HepG2 (cell line): Measurements from ENCODE around the gene MARF1. TPM values are rescaled to one million over a fixed set of nuclear protein-coding genes. Genes with fewer than 3 reads are reported as not detected.

ENCODE experiments used
- BHLHE40 ChIP-seq: IDR thresholded peaks from 2 replicates; pipeline ENCODE4 v1.6.1; 2011; ENCODE audit warnings: low read length, improper control_type of control experiment
- GTF2F1 ChIP-seq: fragments of 150-350 bp; IDR thresholded peaks from 2 replicates; pipeline ENCODE4 v1.6.1; 2014; ENCODE audit warnings: low read length
- MAZ ChIP-seq, 2 experiments: sonication (generic) in 1 of 2; formaldehyde crosslinking in 1 of 2; IDR thresholded peaks; 2 replicates each; pipeline versions ENCODE4 v1.5.0 to v1.6.1; 2012 to 2020; ENCODE audit warnings: low read depth in 2 of 2, mild to moderate bottlenecking in 2 of 2, borderline replicate concordance in 1 of 2, improper control_type of control experiment in 1 of 2, low read length in 1 of 2, missing genetic modification reagents in 1 of 2, moderate library complexity in 1 of 2
- NONO ChIP-seq, 2 experiments: fragments of 450-650 bp in 1 of 2; sonication (generic) in 1 of 2; formaldehyde crosslinking in 1 of 2; IDR thresholded peaks in 1 of 2; conservative IDR thresholded peaks in 1 of 2; 2 replicates each; pipeline versions ENCODE4 v1.6.1 to v1.8.0; 2017 to 2022; ENCODE audit warnings: mild to moderate bottlenecking in 1 of 2, missing genetic modification reagents in 1 of 2, moderate library complexity in 1 of 2
- PAWR ChIP-seq: sonication (generic); formaldehyde crosslinking; IDR thresholded peaks from 2 replicates; pipeline ENCODE4 v1.4.0; 2020; ENCODE audit warnings: missing genetic modification reagents, mild to moderate bottlenecking, borderline replicate concordance
- POLR2AphosphoS2 ChIP-seq: IDR thresholded peaks from 2 replicates; pipeline ENCODE4 v1.6.1; 2011; ENCODE audit warnings: low read depth, low read length, improper control_type of control experiment
- RAD21 ChIP-seq: fragments of 450-650 bp; formaldehyde crosslinking; IDR thresholded peaks from 2 replicates; pipeline ENCODE4 v1.5.0; 2020; ENCODE audit warnings: mild to moderate bottlenecking
- SAFB2 ChIP-seq: sonication (generic); formaldehyde crosslinking; IDR thresholded peaks from 2 replicates; pipeline ENCODE4 v1.5.1; 2020; ENCODE audit warnings: missing genetic modification reagents, low read depth, mild to moderate bottlenecking, borderline replicate concordance
- SIX1 ChIP-seq: sonication (generic); formaldehyde crosslinking; IDR thresholded peaks from 2 replicates; pipeline ENCODE4 v1.4.0; 2020; ENCODE audit warnings: missing genetic modification reagents, borderline replicate concordance
- ZFP1 ChIP-seq: IDR thresholded peaks from 2 replicates; pipeline ENCODE4 v1.6.1; 2016
- ZNF17 ChIP-seq: sonication (generic); formaldehyde crosslinking; IDR thresholded peaks from 2 replicates; pipeline ENCODE4 v1.5.0; 2020; ENCODE audit warnings: mild to moderate bottlenecking, missing genetic modification reagents
- ZNF33A ChIP-seq: sonication (generic); formaldehyde crosslinking; IDR thresholded peaks from 2 replicates; pipeline ENCODE4 v1.5.1; 2020; ENCODE audit warnings: missing genetic modification reagents, mild to moderate bottlenecking, moderate library complexity, borderline replicate concordance
- ZNF709 ChIP-seq: sonication (generic); formaldehyde crosslinking; IDR thresholded peaks from 2 replicates; pipeline ENCODE4 v1.5.0; 2020; ENCODE audit warnings: mild to moderate bottlenecking, missing genetic modification reagents
- ZNF839 ChIP-seq: sonication (generic); formaldehyde crosslinking; IDR thresholded peaks from 2 replicates; pipeline ENCODE4 v1.4.0; 2020; ENCODE audit warnings: missing genetic modification reagents, mild to moderate bottlenecking, borderline replicate concordance
- ZSCAN30 ChIP-seq: sonication (generic); formaldehyde crosslinking; IDR thresholded peaks from 2 replicates; pipeline ENCODE4 v1.5.0; 2020; ENCODE audit warnings: mild to moderate bottlenecking, missing genetic modification reagents
- ZSCAN31 ChIP-seq: sonication (generic); formaldehyde crosslinking; IDR thresholded peaks from 2 replicates; pipeline ENCODE4 v1.5.0; 2020; ENCODE audit warnings: low read depth, mild to moderate bottlenecking, missing genetic modification reagents
- polyA plus RNA-seq, 8 experiments: library from polyadenylated mRNA; depleted of rRNA in 3 of 8; stranded (reverse) in 7 of 8; unstranded in 1 of 8; fragments of >200 nt; fragmentation: Illumina TruSeq in 4 of 8; extraction: Trizol in 4 of 8; gene quantifications; 2 replicates each; pipeline versions ENCODE4 v1.2.1 to v1.2.3, GENCODE V29; 2011 to 2016; ENCODE audit warnings: low read depth in 4 of 8, missing spikeins in 1 of 8, mixed read lengths in 1 of 8; ENCODE audit not compliant: insufficient read depth in 1 of 8
- total RNA-seq, 5 experiments: library from RNA; depleted of rRNA; stranded (reverse); fragments of >200 nt; fragmentation: Illumina TruSeq; extraction: Trizol; gene quantifications; 2 replicates each; pipeline ENCODE4 v1.2.3, GENCODE V29; 2016; ENCODE audit warnings: low read depth in 1 of 5
- TF ChIP-seq, protein P1 (sequence below): sonication (generic); formaldehyde crosslinking; IDR thresholded peaks from 2 replicates; pipeline ENCODE4 v1.5.0; 2020; ENCODE audit warnings: mild to moderate bottlenecking, low read depth, missing genetic modification reagents, borderline replicate concordance
- TF ChIP-seq, protein P2 (sequence below): sonication (generic); formaldehyde crosslinking; IDR thresholded peaks from 2 replicates; pipeline ENCODE4 v1.4.0; 2020; ENCODE audit warnings: mild to moderate bottlenecking, missing genetic modification reagents
- TF ChIP-seq, protein P3 (sequence below): sonication (generic); formaldehyde crosslinking; IDR thresholded peaks from 2 replicates; pipeline ENCODE4 v1.4.0; 2020; ENCODE audit warnings: mild to moderate bottlenecking, missing genetic modification reagents
- TF ChIP-seq, protein P4 (sequence below): sonication (generic); formaldehyde crosslinking; IDR thresholded peaks from 2 replicates; pipeline ENCODE4 v1.5.0; 2020; ENCODE audit warnings: mild to moderate bottlenecking, missing genetic modification reagents, borderline replicate concordance

MARF1 gene
- total and polyA plus RNA-seq, 2 of the 13 experiments (the other 11 are each of a cell fraction or from before 2014, with no cell fraction given), result 8.7 to 20.7 TPM

DNA sequence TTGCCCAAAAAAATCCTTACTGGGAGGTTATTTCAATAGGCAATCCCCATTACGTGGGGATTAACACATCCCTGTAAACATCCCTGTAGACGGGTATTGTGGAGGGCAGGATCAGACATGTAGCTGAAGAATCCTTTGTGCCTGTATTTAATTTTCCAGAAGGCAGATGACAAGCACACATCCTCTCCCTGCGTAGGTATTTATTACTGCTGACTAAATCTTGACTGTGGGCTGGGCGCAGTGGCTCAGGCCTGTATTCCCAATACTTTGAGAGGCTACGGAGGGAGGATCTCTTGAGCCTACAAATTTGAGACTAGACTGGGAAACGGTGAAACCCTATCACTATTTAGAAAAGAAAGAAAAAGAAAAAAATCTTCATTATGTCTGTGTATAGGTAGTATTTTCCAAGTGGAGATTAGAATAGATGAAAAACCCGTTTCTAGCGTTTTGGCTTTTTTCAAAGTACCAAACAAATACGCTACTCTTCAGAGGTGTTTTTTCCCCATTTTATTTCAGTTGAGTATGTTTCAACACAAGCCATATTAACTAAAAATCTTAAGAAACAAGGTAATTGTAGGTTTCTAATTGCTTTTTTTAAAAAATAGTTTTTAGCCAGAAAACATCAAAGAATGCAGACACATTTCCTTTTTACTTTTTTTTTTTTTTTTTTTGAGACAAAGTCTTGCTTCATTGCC, 1.5 kb upstream of the MARF1 start (continued):
- TF ChIP-seq ZSCAN30 (CRISPR knock-in tag) (no peak), RAD21 (CRISPR knock-in tag) (no peak), POLR2AphosphoS2 (no peak), SIX1 (CRISPR knock-in tag) (peak; percentile 46; the same call in 1 of the 2 replicates), NONO (IDR thresholded peaks at IDR 0.05) (no peak), NONO (CRISPR knock-in tag; conservative IDR thresholded peaks at IDR 0.05) (no peak), ZNF839 (CRISPR knock-in tag) (no peak), ZNF33A (no peak), SAFB2 (CRISPR knock-in tag) (no peak), MAZ (IDR thresholded peaks at IDR 0.05; ENCODE audit: borderline replicate concordance, low read depth, low read length) (no peak), MAZ (CRISPR knock-in tag; IDR thresholded peaks at IDR 0.05; ENCODE audit: low read depth) (no peak), ZNF17 (CRISPR knock-in tag) (no peak), BHLHE40 (no peak), GTF2F1 (no peak), PAWR (CRISPR knock-in tag) (no peak), ZSCAN31 (CRISPR knock-in tag) (no peak), ZNF709 (CRISPR knock-in tag) (no peak), ZFP1 (CRISPR knock-in tag) (no peak)
- TF ChIP-seq, protein P1, sequence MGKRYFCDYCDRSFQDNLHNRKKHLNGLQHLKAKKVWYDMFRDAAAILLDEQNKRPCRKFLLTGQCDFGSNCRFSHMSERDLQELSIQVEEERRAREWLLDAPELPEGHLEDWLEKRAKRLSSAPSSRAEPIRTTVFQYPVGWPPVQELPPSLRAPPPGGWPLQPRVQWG (CRISPR knock-in tag), result no peak
- TF ChIP-seq, protein P2, sequence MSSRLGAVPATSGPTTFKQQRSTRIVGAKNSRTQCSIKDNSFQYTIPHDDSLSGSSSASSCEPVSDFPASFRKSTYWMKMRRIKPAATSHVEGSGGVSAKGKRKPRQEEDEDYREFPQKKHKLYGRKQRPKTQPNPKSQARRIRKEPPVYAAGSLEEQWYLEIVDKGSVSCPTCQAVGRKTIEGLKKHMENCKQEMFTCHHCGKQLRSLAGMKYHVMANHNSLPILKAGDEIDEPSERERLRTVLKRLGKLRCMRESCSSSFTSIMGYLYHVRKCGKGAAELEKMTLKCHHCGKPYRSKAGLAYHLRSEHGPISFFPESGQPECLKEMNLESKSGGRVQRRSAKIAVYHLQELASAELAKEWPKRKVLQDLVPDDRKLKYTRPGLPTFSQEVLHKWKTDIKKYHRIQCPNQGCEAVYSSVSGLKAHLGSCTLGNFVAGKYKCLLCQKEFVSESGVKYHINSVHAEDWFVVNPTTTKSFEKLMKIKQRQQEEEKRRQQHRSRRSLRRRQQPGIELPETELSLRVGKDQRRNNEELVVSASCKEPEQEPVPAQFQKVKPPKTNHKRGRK, result peak; percentile 65; the same call in 1 of the 2 replicates
- TF ChIP-seq, protein P3, sequence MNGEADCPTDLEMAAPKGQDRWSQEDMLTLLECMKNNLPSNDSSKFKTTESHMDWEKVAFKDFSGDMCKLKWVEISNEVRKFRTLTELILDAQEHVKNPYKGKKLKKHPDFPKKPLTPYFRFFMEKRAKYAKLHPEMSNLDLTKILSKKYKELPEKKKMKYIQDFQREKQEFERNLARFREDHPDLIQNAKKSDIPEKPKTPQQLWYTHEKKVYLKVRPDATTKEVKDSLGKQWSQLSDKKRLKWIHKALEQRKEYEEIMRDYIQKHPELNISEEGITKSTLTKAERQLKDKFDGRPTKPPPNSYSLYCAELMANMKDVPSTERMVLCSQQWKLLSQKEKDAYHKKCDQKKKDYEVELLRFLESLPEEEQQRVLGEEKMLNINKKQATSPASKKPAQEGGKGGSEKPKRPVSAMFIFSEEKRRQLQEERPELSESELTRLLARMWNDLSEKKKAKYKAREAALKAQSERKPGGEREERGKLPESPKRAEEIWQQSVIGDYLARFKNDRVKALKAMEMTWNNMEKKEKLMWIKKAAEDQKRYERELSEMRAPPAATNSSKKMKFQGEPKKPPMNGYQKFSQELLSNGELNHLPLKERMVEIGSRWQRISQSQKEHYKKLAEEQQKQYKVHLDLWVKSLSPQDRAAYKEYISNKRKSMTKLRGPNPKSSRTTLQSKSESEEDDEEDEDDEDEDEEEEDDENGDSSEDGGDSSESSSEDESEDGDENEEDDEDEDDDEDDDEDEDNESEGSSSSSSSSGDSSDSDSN, result peak; percentile 53; the same call in 1 of the 2 replicates
- TF ChIP-seq, protein P4, sequence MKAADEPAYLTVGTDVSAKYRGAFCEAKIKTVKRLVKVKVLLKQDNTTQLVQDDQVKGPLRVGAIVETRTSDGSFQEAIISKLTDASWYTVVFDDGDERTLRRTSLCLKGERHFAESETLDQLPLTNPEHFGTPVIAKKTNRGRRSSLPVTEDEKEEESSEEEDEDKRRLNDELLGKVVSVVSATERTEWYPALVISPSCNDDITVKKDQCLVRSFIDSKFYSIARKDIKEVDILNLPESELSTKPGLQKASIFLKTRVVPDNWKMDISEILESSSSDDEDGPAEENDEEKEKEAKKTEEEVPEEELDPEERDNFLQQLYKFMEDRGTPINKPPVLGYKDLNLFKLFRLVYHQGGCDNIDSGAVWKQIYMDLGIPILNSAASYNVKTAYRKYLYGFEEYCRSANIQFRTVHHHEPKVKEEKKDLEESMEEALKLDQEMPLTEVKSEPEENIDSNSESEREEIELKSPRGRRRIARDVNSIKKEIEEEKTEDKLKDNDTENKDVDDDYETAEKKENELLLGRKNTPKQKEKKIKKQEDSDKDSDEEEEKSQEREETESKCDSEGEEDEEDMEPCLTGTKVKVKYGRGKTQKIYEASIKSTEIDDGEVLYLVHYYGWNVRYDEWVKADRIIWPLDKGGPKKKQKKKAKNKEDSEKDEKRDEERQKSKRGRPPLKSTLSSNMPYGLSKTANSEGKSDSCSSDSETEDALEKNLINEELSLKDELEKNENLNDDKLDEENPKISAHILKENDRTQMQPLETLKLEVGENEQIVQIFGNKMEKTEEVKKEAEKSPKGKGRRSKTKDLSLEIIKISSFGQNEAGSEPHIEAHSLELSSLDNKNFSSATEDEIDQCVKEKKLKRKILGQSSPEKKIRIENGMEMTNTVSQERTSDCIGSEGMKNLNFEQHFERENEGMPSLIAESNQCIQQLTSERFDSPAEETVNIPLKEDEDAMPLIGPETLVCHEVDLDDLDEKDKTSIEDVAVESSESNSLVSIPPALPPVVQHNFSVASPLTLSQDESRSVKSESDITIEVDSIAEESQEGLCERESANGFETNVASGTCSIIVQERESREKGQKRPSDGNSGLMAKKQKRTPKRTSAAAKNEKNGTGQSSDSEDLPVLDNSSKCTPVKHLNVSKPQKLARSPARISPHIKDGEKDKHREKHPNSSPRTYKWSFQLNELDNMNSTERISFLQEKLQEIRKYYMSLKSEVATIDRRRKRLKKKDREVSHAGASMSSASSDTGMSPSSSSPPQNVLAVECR (CRISPR knock-in tag), result peak; percentile 21; the same call in 1 of the 2 replicates
